Measurements from ENCODE around the gene PRAC1.

Gene PRAC1

DNA sequence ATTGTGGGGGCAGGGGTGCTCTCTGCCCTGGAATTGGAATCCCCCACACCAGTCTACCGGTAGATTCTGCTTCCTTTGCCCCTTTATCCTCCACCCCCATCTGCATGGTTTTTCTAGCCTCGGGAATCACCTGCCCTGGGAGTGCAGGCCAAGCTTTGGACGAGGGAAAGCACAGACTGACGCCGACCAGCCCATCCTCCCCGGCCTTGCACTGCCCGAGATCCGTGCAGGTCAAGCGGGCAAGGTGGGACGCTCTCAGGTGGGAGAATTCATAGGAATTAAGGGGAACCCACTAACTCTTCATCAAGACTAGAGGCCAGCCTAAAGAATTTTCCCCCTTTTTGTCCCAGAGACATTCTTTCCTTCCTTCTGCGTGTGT is 16.1 kb upstream of the PRAC1 start:
- Histone ChIP-seq H3K9me3 (ENCODE audit: insufficient read depth, low read length) (no peaks in the 10 kb centered on the region), H3K27me3 (ENCODE audit: low read depth, low read length) (peaks cover 51% of the 10 kb centered on the region), H3K9ac (ENCODE audit: low read length) (no peak overlapping the region), H2AFZ (ENCODE audit: low read depth, low read length) (no peak overlapping the region), H4K20me1 (ENCODE audit: insufficient read depth, low read length) (no peaks in the 10 kb centered on the region), H3K4me2 (ENCODE audit: low read length) (no peak overlapping the region), H3K79me2 (ENCODE audit: low read length) (no peaks in the 10 kb centered on the region), H3K36me3 (replicated peaks; ENCODE audit: low read depth, low read length) (no peaks in the 10 kb centered on the region), H3K4me3 (ENCODE audit: low read length) (no peak overlapping the region), H3K27ac (ENCODE audit: low read length) (no peak overlapping the region), H3K4me1 (ENCODE audit: low read length) (no peaks in the 10 kb centered on the region)
- no peak for TF ChIP-seq EZH2phosphoT487 (IDR thresholded peaks at IDR 0.05; ENCODE audit: low read depth)
- no peak for TF ChIP-seq CTCF (IDR thresholded peaks at IDR 0.05; ENCODE audit: low read depth, low read length)

GRCh38 chr17:48737330-48738043 is 15.2 kb upstream of the PRAC1 start:
- no peak overlapping the region for H3K4me2 ChIP-seq (ENCODE audit: low read length)
- no peaks in the 10 kb centered on the region for H3K79me2 ChIP-seq (ENCODE audit: low read length)
- no peak overlapping the region for H2AFZ ChIP-seq (ENCODE audit: low read depth, low read length)
- no peaks in the 10 kb centered on the region for H3K9me3 ChIP-seq (ENCODE audit: insufficient read depth, low read length)
- no peaks in the 10 kb centered on the region for H3K4me1 ChIP-seq (ENCODE audit: low read length)
- H3K9ac ChIP-seq (ENCODE audit: low read length) = no peak overlapping the region
- H3K27me3 ChIP-seq (ENCODE audit: low read depth, low read length) = peaks cover 45% of the 10 kb centered on the region
- H3K4me3 ChIP-seq (ENCODE audit: low read length) = no peak overlapping the region
- no peaks in the 10 kb centered on the region for H3K36me3 ChIP-seq (replicated peaks; ENCODE audit: low read depth, low read length)
- no peak overlapping the region for H3K27ac ChIP-seq (ENCODE audit: low read length)
- no peaks in the 10 kb centered on the region for H4K20me1 ChIP-seq (ENCODE audit: insufficient read depth, low read length)
- TF ChIP-seq CTCF (IDR thresholded peaks at IDR 0.05; ENCODE audit: low read depth, low read length) = no peak
- no peak for TF ChIP-seq EZH2phosphoT487 (IDR thresholded peaks at IDR 0.05; ENCODE audit: low read depth)

DNA sequence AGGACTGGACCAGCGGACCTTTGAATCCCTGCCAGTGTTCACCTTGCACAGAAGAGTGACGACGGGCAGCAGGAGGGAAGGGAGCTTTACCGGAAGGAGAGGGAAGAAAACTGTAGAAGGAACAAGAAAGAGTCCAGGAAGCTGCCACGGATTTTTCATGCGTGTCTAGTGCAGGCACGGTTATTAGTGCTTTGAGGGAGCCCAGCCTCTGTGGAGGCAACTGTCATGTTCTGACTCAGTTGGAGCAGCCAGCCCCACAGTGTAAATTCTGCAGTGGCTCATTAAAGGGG is 12.7 kb upstream of the PRAC1 start:
- Histone ChIP-seq H3K4me1 (ENCODE audit: low read length) (peaks cover 1% of the 10 kb centered on the region; the same call in 1 of the 2 replicates), H3K9ac (ENCODE audit: low read length) (no peak overlapping the region), H3K79me2 (ENCODE audit: low read length) (no peaks in the 10 kb centered on the region), H3K27me3 (ENCODE audit: low read depth, low read length) (peaks cover 38% of the 10 kb centered on the region), H4K20me1 (ENCODE audit: insufficient read depth, low read length) (no peaks in the 10 kb centered on the region), H2AFZ (ENCODE audit: low read depth, low read length) (no peak overlapping the region), H3K4me3 (ENCODE audit: low read length) (no peak overlapping the region), H3K36me3 (replicated peaks; ENCODE audit: low read depth, low read length) (no peaks in the 10 kb centered on the region), H3K27ac (ENCODE audit: low read length) (no peak overlapping the region), H3K9me3 (ENCODE audit: insufficient read depth, low read length) (no peaks in the 10 kb centered on the region), H3K4me2 (ENCODE audit: low read length) (no peak overlapping the region)
- no peak for TF ChIP-seq EZH2phosphoT487 (IDR thresholded peaks at IDR 0.05; ENCODE audit: low read depth)
- TF ChIP-seq CTCF (IDR thresholded peaks at IDR 0.05; ENCODE audit: low read depth, low read length) = no peak

DNA sequence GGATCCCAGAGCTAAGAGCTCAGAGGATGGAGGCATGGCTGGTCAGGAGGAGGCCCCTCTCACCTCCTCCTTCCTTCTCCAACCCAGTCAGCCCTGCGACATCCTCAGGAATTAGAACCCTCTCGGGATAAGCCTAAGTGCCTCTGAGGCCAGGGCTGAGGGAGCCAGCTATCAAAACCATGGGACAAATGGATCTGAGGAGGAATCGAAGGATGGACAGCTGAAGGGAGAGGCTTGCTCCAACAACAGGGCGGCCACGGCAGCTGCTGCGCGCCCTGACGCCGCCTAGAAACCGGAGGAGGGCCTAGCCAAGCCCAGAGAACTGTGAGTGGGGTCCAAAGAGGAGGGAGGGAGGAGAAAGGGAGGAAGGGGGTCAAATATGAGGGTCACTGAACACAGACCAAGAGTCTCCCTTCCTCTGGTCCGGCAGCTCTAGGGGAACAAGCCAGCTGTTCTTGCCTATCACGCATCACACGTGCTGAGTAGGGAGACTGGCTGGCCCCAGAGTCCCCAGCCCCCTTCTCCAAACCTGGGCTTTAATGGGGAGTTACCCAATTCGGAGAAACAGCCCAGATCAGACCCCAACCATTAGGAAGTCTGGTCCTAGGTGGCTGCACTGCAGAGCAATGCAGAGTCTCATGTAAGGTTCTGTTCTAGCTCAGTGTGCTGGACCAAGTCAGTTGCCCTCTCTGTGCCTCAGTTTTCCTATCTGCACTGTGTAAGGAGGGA is 12.2 kb upstream of the PRAC1 start:
- no peaks in the 10 kb centered on the region for H3K36me3 ChIP-seq (replicated peaks; ENCODE audit: low read depth, low read length)
- no peak overlapping the region for H3K4me2 ChIP-seq (ENCODE audit: low read length)
- no peak overlapping the region for H3K27ac ChIP-seq (ENCODE audit: low read length)
- H3K9ac ChIP-seq (ENCODE audit: low read length) = no peak overlapping the region
- no peaks in the 10 kb centered on the region for H4K20me1 ChIP-seq (ENCODE audit: insufficient read depth, low read length)
- no peak overlapping the region for H2AFZ ChIP-seq (ENCODE audit: low read depth, low read length)
- H3K4me3 ChIP-seq (ENCODE audit: low read length) = no peak overlapping the region
- H3K27me3 ChIP-seq (ENCODE audit: low read depth, low read length) = peaks cover 40% of the 10 kb centered on the region
- no peaks in the 10 kb centered on the region for H3K9me3 ChIP-seq (ENCODE audit: insufficient read depth, low read length)
- TF ChIP-seq EZH2phosphoT487 (IDR thresholded peaks at IDR 0.05; ENCODE audit: low read depth) = no peak
- no peak for TF ChIP-seq CTCF (IDR thresholded peaks at IDR 0.05; ENCODE audit: low read depth, low read length)
- H3K4me1 ChIP-seq (ENCODE audit: low read length) = peaks cover 6% of the 10 kb centered on the region; the same call in 1 of the 2 replicates
- no peaks in the 10 kb centered on the region for H3K79me2 ChIP-seq (ENCODE audit: low read length)
